HG03457 (cell line): ENCODE data around the gene KRTAP5-6.

Source experiments
- ATAC-seq: cut with Tn5 transposase; IDR thresholded peaks from one replicate; pipeline ENCODE4 v1.9.1; 2021; ENCODE audit warnings: moderate number of reproducible peaks; ENCODE audit not compliant: unreplicated experiment

The KRTAP5-6 gene

DNA sequence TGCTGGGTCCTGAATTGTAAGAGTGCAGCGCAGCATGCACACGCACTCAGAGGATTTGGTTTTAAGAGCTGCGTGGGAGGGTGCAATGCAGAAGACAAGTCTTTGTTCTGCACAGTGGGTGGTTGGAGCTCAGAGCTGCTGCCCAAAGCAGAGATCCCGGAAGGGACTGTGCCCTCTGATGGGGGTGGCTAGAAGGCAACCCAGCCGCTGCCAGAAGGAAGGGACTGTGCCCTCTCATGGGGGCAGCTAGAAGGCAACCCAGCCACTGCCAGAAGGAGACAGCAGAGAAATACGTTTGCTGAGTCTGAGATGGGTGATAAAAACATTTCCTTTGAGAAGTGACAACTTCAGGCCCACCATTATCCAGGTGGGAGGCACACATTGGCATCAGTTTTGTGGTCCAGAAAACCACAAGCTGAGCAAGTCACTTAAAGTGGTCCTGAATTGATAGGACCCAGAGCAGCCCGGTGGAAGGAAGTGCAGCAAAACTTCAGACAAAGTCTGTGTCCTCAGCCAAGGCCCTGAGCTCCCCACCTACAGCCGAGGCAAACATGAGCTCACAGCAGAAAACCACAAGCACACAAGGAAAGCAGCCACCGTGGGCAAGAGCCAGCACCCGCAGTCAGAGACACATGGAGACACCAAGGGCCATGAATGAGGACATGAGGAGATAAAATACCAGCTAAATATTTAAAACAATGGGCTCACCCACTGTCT, 4.3 kb downstream of the KRTAP5-6 start:
- ATAC-seq = no peak

DNA sequence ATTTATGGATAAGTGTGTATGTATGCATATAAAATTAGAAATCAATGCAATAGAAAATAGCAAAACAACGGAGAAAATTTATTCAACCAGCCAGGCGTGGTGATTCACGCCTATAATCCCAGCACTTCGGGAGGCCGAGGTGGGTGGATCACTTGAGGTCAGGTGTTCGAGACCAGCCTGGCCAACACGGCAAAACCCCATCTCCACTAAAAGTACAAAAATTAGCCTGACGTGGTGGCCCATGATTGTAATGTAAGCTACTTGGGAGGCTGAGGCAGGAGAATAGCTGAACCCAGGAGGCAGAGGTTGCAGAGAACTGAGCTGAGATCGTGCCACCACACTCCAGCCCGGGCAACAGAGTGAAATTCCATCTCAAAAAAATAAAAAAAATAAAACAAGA, 5.5 kb downstream of the KRTAP5-6 start:
- no peak for ATAC-seq

- ATAC-seq = no peak
Observed at GRCh38 chr11:1703146-1703545, 6.2 kb downstream of the KRTAP5-6 start.

DNA sequence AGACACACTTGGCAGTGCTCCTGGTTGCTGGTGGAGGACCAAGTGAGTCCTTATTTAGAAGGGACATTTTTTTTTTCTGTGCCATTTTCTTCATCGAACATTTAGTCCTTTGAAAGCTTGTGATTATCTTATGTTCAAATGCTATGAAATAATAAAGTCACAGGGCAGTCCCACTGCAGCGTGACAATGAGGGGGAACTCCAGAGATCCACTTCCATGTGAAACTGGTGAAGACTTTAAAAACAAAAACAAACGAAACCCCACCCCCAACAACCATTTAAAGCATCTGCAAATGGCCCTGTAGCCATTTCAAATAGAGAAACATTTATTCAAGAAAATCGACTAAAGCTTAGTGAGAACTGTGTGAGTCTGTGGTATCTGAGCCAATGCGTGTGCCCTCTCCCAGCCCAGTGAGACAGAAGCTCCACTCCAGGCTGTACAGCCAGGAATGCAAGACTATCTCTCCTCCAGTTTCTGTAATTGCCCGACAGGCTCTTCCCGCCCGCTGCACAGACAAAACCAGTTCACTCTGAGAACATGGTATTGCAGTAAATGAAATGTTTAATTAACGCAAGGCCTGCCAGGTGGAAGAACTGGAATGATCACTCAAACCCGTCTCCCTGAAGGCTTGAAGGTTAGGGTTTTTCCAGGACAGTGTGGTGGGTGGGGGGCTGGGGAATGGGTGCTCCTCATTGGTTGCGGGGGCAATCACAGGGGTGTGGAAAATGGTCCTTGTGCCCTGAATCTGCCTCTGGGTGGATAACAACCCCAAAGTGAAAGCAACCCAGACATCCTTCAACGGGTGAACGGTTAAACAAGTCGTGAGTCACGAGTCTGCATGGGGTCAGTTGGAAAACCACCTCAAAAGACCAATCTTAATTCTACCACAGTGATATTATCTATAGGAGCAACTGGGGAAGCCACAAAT, 8.4 kb downstream of the KRTAP5-6 start:
- no peak for ATAC-seq

GRCh38 chr11:1706634-1707400, 9.8 kb downstream of the KRTAP5-6 start:
- ATAC-seq = no peak

DNA sequence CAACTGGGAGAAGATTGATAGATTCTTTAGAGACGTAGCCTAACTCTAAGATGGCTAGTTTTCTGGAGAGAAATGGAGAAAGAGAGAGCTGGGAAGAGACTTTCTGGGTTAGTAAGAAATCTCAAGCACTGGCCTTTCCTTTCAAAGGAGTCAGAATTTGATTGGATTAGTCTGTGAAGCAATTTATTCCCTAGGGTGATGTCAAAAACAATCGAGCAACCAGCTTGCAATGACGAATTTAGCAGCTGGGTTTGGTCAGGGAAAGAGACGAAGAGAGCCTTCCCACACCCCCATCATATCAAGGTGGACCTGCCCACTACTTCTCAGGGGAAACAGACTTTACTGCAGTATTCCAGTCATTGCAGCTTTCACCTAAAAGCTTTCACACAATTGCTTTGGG, 10.8 kb downstream of the KRTAP5-6 start:
- ATAC-seq = no peak

DNA sequence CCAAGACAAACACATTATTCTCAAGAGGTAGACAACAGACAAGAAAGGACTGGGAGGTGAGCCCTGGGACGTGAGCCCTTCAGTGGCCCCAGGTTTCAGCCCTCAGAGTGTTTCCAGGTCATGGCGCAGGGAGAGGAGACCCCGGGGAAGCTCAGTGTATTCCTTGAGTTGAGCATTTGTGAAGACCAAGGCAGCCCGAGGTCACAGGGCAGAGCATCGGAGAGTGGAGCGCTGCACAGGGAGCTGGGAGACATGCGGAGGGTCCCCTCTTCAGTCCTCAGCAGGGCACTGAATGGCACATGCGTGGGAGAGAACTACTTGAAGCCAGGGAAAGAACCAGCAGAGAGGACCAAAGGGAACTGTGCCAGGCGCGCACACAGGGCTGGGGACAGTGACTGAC, 11.7 kb downstream of the KRTAP5-6 start:
- ATAC-seq = no peak

GRCh38 chr11:1714908-1715885, 18.2 kb downstream of the KRTAP5-6 start:
- ATAC-seq = no peak

DNA sequence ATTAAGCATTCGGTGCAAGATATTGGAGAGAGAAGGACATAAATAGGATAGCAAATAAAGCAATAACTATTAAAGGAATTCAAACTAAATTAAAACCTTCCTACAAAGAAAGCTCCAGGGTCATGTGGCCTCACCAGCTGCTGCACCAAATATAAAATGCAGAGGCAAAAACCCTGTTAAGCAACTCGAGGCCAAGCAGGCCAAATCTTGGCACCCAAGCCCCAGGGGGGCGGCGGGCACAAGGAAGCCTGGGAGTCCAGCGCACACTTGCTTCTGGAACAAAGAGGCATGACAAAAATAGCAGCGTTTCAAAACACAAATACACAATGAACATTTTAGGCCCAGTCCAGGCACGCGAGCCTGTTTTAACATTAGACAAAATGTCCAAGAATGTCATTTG, 20.8 kb downstream of the KRTAP5-6 start:
- ATAC-seq = no peak

GRCh38 chr11:1718326-1718725, 21.3 kb downstream of the KRTAP5-6 start:
- no peak for ATAC-seq

DNA sequence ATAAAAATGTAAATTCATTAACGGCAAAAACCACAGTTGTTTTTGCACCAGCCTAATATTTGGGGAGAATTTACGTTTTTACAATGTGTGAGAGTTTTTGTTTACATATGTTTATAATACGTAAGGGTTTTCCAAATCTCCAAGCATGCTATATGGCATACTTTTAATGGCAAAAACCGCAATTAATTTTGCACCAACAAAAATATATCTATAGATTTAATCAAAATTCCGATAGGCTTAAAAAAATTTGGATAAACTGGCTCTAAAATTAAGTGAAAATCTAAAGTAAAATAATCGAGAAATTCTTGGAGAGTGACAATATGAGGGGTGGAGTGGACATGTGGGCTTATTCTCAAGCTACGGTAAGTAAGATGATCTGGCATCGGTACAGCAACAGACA, 22.8 kb downstream of the KRTAP5-6 start:
- ATAC-seq = no peak

- ATAC-seq = no peak
Observed at GRCh38 chr11:1727096-1727690, 30.2 kb downstream of the KRTAP5-6 start.

DNA sequence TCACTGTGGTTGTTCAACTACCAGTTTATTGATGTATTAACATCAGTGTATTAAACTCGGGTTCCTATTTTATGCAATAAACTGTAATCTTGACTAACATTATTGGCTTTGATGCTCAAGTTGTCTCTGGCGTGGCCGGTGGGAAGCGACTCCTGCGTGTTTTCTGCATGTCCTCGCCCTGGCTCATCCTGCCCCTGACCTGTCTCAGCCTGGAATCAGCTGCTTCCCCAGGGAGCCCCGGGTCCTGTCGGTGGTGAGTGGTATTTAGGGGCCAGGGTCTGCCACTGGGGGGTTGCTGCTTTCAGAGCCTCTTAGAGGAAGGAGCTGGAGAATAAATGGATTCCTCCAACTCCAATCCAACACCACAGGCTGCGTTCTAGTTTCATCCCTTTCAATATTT, 30.9 kb downstream of the KRTAP5-6 start:
- no peak for ATAC-seq

- ATAC-seq = no peak
Observed at GRCh38 chr11:1728301-1728700, 31.3 kb downstream of the KRTAP5-6 start.

DNA sequence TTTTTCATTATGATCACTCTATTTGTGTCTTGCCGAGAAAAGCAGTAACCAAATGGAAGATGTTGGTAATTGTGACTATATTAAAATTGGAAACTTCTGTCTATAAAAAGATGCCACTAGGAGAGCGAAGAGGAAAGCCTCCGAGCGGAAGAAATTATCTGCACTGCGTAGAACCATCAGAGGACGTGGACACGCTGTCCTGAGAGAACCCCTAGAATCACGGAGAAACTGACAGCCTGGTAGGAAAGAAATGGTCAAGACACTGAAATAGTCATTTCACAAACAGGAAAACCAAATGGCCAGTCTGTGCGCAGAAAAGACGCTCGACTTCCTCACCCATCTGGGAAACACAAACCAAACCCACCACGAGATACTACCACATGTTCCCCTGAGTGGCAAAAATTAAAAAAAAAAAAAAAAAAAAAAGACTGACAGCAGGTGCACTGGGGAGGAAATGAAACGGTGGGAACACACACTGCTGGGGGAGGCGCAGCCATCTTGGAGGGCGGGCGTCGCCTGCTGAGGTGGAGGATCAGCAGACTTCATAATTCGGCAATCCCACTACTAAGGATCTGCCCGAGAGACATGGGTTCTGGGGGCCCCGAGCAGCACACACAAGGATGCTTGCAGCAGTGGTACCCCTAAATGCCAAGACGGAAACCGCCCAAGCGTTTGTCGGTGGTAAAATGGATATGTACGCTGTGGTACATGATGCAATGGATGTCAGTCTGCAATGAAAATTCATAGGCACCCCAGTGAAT, 32.1 kb downstream of the KRTAP5-6 start:
- ATAC-seq = no peak

GRCh38 chr11:1729692-1730011, 32.7 kb downstream of the KRTAP5-6 start:
- ATAC-seq = no peak

- no peak for ATAC-seq
Observed at GRCh38 chr11:1730059-1730629, 33.1 kb downstream of the KRTAP5-6 start.

DNA sequence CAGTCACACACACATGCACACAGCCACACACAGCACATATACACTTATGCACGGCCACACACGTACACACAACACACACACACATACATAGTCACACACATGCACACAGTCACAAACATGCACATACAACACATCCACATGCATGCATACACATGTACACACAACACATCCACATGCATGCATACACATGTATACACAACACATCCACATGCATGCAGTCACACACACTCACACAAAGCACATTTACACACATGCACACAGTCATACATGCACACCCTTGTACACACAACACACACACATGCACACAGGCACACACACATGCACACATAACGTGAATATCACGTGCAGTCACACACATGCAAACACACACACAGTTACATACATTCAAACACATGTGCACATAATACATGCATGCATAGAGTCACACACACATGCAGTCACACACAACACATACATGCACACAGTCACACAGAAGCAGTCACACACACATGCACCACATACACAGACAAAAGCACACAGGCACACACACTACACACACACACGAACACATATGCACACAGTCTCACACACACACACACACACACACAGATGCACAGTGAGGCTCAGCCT, 34.6 kb downstream of the KRTAP5-6 start:
- no peak for ATAC-seq
